G401 (cell line): ENCODE data around the gene CFAP97. TPM values are rescaled to one million over a fixed set of nuclear protein-coding genes. Genes with fewer than 3 reads are reported as not detected.
"Not testable (repeated sequence)": the region's sequence is repeated elsewhere in the genome, so short reads cannot be mapped to it uniquely, and the experiment has no call there.

Experiments
- DNase-seq: peaks from one replicate; pipeline ENCODE4 v3.0.0-alpha.2; 2015; ENCODE audit warnings: low spot score
- in situ Hi-C: cut with HindIII; loops from 2 replicates; pipeline ENCODE4 v1.10.0; 2016; ENCODE audit warnings: low sequenced_read_pairs, mixed read lengths
- total RNA-seq: library from RNA; depleted of rRNA; stranded (reverse); fragments of >200 nt; shearing (Covaris generic); gene quantifications from 2 replicates; pipeline ENCODE4 v1.2.3, GENCODE V29; 2014; rRNA removed

Gene CFAP97
- 11.8 and 25.8 TPM in 2 replicates for total RNA-seq

DNA sequence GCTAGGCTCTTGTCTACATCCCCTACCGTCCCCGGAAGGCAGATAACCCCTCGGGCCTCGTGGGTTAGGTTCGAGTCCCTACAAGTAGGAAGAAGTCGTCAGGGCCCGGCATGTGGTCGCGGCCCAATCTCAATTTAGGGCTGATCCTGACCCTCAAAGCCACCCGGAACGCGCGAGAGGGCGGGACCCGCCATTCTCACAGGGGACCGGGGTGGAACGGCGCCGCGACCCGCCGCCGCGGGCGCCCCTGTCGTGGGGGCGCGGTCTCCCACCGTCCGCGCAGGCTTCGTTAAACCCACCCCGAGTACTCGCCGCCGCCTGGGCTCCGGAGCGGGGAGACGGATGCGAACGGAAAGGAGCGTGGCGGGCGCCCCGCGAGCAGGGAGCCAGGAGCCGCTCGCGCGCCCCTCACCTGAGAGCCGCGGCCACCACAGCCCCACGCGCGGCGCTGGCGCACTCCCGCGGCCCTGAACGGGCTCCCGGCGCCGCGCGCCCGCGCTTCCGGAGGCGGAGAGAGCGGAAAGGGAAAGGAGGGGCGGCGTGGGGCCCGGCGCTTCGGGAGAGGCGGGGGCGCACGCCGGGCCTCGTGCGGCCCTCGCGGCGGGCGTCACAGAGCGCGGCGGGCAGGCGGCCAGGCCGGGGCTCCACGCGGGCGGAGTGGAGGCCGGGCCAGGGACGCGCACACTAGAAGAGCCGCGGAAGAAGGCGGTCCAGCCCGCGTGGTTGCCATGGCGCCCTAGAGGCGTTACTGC is at the start of gene CFAP97:
Gene CFAP97 (minus strand): TSS at position 515 of the 752 bp plus-strand sequence. CDS start 12,804 bp downstream, outside the sequence.
- peak; percentile 89 for DNase-seq
- in situ Hi-C loops = no loop called here

DNA sequence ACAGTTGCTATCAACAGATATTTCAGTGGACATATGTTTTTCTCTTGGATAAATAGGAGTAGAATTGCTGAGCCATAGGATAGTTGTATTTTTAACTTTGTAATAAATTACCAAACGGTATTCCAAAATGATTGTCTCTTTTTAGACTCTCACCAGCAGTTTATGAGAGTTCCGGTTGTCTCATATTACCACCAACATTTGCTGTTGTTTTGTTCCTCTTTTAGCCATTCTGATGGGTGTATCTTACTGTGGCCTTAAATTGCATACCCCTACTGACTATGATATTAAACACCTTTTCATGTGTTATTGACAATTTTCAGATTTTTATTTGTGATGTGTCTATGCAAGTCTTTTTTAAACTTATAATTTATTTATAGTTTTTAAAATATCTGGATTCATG is 45.3 kb upstream of the CFAP97 start:
- no peak for DNase-seq
- in situ Hi-C loops = no loop called here

DNA sequence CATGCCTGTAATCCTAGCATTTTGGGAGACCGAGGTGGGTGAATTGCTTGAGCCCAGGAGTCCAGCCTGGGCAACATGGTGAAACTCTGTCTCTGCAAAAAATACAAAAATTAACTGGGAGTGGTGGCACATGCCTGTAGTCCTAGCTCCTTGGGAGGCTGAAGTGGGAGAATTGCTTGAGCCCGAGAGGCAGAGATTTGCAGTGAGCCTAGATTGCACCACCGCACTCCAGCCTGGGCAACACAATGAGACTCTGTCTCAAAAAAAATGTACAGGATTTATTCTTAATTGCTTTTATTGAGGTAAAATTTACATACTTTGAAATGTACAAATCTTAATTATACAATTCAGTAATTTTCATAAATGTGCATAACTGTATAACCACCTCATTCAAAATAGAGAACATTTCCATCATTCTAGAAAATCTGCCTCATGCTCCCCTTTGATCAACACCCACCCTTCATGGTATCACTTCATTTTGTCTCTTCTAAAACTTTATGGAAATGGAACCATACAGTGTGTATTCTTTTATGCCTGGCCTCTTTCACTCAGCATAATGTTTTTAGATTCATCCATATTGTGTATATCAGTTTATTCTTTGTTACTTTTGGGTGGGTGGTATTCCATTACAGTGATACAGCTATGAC is 44.7 kb upstream of the CFAP97 start:
- in situ Hi-C loops = no loop called here
- no peak for DNase-seq

DNA sequence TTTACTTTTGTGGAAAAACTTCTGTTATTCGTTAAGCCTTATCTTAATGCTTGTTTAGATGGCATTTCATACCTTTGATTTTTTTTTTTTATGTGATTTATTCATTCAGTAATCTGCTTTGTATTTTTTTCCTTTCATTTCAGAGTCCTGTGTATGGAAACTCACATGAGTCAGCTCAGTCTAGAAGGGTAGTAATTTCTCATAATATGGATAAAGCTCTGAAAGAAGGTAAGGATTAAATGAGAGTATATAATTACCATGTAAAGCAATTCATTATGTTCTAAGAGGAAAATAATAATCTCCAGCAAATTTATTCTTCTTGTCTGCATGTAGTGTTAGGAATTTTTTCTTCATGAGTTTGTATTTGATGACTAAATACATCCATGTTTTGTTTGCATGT is 43.4 kb upstream of the CFAP97 start:
- in situ Hi-C loops = no loop called here
- no peak for DNase-seq

DNA sequence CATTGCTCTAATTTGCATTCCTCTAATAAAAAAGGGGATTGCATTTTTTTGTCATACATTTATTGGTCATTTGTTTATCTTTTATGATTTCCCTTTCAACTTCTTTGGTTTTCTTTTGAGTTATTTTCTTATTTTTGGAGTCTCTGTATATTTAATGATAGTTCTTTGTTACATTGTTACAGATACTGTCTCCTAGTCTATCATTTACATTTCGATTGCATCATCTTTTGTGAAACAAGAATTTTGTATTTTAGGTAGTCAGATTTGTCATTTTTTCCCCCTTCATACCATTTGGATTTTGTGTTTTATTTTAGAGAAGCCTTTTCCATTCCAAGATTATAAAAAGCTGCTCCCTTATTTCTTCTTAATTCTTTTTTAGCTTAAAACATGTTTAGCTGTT is 42.7 kb upstream of the CFAP97 start:
- no peak for DNase-seq
- in situ Hi-C loops = no loop called here

DNA sequence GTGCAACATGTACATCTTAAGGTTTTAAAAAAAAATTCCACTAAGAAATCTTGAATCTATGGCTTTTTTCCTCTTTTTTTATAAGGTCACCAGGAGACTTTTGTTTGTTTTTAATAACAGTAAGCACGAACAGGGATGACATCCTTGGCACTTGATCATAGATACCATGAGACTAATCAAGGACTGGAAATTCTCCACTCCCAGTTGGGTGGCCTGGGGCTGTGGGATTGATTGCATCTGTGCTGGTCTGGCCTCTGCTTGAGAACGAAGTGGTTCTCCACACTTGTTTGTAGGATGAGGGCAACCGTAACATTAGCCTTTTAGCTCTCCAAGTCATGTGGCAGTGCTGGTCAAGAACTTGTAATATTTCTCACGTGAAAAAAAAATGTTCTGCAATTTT is 41.0 kb upstream of the CFAP97 start:
- no peak for DNase-seq
- in situ Hi-C loops = no loop called here

DNA sequence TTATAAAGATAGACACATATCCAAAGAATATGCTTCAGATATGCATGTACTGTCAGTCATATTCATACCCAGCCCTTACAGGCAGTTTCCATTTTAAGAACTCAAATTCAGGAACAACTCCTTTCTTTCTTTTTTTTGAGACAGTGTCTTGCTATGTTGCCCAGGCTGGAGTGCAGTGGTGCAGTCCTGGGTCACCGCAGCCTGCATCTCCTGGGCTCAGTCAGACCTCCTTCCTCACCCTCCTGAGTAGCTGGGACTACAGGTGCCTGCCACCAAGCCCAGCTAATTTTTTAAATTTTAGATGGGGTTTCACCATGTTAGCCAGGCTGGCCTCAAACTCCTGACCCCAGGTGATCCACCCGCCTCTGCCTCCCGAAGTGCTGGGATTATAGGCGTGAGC is 40.1 kb upstream of the CFAP97 start:
- DNase-seq = no peak
- in situ Hi-C loops = no loop called here

DNA sequence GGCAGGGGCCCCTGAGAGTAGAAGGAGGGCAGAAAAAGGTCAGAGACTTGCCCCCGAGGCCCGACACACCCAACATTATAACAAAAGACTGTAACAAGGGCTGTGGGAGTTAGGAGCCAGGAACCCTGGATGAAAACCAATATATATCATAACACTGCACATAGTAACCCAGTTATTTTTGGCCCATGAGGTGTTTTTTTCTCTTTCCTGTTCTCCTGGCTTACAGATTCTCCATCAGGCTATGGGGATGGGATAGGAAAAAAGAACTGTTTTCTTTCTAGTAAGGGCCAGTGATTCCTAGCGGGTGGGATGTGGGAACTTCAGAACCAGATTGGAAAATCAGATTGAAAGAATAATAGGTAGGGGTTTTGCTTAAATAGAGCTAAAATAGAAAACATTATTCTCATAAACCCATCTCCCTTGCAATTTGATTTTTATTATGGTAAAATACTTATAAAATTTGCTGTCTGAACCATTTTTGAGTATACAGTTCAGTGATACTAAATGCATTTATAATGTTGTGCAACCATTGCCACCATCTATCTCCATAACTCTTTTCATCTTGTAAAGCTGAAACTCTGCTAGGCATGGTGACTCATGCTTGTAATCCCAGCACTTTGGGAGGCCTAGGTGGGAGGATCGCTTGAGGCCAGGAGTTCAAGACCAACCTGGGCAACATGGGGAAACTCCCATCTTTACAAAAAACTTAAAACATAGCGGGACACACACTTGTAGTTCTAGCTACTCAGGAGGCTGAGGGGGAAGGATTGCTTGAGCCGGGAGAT is 39.1 kb upstream of the CFAP97 start:
- DNase-seq = no peak
- in situ Hi-C loops = no loop called here

DNA sequence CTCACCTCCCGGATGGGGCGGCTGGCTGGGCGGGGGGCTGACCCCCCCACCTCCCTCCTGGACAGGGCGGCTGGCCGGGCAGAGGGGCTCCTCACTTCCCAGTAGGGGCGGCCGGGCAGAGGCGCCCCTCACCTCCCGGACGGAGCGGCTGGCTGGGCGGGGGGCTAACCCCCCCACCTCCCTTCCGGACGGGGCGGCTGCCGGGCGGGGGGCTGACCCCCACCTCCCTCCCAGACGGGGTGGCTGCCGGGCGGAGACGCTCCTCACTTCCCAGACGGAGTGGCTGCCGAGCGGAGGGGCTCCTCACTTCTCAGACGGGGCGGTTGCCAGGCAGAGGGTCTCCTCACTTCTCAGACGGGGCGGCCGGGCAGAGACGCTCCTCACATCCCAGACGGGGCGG is 36.7 kb upstream of the CFAP97 start:
- in situ Hi-C loops, DNase-seq: not testable (repeated sequence)

DNA sequence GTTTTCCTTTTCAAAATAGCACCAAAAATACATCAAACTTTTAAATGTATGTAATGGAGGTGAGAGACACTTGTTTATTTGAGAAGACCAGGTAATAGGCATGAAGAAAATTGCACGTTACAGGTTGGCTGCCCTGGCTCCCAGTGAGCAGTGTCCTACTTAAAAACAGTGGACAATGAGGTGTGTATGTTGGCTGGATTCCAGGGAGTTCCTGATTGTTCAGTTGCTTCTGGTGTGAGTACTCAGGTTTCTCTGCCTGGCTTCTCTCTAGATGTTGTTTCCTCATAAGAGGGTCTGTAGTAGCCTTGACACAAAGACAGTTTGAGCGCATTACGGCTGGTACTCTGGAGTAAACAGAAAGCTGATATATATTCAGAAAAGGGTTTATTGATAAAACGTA is 35.0 kb upstream of the CFAP97 start:
- in situ Hi-C loops = no loop called here
- no peak for DNase-seq

DNA sequence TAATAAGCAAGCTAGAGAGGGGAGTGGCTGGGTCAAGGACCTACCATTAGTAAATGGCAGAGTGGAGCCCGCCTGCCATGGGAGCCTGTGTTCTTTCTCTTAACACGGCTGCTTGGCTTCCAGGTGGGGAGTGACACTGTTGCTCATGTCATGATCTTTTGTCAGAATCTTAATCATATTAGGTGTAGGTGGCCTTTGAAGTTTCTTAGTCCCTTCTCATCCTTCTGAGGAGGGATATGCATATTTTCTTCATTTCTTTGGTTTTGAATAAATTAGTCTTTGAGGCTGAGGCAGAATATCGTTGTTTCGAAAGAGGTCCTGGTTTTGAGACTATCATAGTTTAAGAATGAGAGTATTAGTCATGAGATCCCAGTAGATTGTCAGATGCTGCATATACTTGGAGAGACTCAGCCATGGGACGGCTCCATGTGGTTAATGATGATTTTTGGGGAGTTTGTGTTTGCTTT is 34.4 kb upstream of the CFAP97 start:
- in situ Hi-C loops = no loop called here
- no peak for DNase-seq

DNA sequence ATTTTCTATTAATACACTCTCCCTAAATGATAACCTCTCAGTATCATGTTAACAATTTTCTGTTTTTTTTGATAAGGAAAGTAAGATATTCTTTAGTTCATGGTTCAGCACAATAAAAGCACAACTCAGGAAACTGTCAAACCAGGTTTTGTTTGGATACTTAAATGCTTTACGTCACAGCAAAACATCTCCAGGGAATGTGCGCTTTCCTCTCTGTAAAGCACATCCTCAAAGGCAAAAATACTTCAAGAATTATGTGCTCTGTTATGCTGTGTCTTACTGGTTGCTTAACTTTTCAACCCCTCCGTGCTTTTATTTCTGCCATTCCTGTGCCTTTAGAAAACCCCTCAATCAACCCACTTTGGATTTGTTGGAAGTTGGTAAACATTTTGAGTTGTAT is 33.4 kb upstream of the CFAP97 start:
- no peak for DNase-seq
- in situ Hi-C loops = no loop called here

DNA sequence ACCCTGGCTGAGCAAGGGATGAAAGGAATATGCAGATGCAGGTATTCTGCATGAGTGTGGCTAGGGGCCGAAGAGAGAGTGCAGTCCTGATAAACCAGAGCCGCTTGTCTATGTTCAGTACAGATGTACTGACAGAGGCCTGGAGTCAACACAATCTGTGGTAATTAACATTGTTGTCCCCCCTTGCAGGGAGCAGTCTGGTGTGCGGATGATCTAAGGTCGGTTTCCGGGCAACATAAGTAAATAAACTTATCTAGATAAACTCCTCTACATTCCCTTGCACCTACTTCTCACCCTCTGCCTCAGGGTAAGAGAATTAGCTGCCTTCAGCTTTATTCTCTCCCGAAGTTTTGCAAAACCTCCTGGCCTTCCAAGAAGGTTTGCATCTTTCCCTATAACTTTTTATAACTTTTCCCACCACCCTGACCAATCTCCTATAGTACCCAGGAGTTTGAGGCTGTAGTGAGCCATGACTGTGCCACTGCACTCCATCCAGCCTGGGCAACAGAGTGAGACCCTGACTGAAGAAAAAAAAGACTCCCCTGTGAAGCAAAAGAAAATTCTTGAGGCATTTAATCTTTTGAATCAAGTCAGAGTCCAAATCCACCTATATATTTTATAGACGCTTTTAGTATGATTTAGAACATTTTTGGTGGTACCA is 32.2 kb upstream of the CFAP97 start:
- in situ Hi-C loops = no loop called here
- no peak for DNase-seq

DNA sequence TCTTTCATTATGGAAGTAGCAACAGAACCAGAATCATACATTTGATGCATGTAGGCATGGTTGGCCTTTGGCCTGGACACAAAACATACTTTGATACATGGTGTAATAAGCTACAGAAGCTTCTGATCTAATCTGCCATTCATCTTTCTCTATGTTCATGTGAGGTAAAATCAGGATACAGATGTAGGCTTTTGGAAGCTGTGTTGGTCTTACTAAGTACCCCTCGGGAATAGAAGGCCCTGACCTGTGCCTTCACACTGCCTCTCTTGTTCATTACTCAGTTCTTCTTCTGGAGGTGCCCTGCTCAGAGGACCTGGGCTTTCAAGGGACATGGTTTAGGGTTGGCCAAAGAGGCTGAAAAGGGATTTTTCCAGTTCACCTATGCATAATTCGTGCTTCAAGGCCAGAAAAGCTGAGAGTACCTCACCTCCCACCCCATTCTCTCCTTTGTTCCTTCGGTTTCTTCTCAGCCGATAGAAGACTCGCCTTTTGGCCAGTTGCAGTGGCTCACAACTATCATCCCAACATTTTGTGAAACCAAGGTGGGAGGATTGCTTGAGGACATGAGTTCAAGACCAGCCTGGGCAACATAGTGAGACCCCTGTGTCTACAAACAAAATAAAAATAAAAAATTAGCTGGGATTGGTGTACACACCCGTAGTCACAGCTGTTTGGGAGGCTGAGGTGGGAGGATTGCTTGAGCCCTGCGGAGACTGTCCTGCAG is 31.5 kb upstream of the CFAP97 start:
- in situ Hi-C loops = no loop called here
- no peak for DNase-seq

DNA sequence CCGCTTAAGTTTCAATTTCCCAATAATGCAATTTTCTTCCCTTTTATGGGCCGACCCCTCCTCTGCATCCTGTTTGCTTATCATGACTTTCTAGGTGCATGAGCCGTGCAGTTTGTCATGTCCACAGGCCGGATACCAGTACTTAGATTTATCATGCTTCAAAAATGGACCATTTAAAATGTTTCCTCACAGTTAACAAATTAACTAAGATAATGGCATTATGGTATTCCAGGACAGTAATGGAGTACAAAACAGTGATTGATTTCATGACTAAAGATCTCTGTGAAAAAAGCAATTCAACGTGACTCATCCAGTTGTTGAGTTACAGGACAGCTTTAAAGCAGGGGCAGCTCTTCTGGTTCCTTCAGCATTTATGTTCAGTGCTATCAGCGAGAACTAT is 28.6 kb upstream of the CFAP97 start:
- no peak for DNase-seq
- in situ Hi-C loops = no loop called here

DNA sequence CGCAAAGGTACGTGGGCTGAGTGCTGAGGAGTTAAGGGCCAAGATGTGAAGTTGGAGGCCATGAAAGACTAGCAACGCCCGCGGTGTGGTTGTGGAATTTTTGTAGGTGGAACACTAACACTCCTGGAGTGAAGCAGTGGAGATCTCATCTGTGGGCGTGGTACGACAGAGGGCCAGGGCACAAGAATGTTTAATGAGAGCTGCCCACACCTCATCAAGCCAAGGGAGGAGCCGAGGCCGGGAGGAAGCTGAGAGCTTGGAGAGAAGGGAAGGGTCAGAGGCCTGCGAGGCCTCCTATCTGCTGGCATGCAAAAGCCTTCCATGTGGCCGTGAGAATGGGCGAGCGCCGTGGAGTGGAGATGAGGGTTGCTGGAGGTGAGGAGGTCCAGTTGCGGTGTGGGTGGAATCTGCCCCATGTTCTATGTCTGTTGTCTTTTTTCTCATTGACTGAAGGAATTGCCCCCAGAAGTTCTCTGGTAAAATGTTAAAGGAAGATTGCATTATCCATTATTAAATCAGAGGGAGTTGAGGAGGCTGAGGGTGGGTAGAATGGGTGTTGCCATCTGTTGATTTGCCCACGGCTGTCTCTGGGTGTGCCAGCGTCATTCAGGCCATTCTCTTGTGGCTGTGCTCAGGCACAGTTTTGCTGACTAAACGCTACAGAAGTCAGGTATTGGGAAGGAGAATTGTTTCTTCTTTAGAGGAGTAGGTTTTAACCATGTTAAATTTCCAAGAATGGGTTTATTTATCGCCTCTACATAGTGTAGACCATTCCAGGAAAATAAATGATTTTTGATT is 25.4 kb upstream of the CFAP97 start:
- DNase-seq = no peak
- in situ Hi-C loops = no loop called here

DNA sequence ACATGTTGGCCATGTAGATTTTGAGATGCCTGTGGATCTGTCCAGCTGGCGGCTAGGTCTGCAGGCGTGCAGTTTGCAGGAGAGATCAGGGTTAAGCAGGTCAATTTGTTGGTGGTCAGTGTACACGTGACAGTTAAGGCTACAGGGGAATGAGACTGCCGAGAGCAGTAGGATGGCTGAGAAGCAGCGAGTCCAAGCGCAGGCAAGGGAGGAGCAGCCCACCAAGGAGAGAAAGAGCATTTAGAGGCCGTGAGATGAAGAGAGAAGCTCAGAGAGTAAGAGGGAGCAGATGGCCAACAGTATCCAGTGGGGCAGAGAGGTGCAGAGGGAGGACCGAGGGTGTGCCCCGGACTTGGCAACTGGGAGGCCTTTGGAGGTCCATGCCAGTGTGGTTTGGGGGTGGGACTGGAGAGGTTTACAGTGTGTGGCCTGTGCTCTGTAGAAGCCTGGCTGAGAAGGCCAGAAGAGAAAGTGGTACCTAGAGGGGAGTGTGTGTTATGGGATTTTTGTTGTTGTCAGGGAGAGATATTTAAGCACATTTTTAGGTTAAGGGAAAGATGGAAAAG is 24.0 kb upstream of the CFAP97 start:
- in situ Hi-C loops = no loop called here

DNA sequence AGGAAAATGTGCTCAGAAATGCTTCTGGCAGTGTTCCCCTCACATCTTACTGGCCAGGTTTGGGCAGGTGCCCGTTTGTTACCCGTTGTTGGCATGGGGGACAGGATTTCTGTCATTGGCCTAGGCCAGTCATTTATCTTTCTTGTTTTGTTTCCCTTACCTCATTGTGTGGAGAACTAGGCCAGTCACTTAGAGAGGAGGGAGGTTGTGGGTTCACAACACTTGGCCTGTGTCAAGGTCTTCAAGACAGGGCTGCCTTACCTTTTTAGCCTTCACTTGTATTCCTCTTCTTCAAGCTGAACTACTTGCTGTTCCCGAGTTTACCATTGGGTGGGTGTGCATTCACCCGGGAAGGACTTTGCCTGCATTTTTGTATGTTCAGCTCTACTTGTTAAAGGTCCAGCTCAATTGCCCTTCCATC is 23.3 kb upstream of the CFAP97 start:
- DNase-seq = peak; percentile 91
- in situ Hi-C loops = no loop called here

More for the DNA sequence above, 24.0 kb upstream of the CFAP97 start:
- DNase-seq = peak; percentile 73
